Measurements from ENCODE around the gene KANSL1.

DNA sequence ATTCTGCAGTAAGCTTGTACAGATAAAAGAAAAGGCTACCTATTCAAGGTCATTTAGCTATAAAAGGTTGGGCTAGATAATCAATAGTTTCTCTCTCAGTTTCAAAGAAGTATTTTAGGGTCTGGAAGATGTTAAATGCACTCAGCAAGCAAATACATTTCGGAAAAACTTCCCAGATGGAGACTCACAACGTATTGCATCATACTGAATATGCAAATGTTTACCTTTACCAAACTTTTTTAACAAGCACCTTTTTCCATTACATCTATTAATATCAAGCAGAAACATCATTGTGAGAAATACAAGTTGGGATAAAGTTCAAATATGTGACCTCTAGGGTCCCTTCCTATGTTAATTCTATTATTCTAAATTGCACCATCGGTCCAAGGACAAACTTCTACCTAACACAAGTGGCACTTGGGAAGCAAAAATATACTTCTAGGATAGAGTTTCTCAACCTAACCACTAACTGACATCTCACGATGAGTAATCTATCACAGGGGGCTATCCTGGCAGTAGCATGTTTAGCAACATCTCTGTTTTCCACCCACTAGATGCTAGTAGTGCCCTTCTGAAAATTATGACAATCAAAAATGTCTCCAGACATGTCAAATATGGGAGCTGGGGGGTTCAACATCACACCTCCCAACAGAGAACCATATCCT lies 14.5 kb downstream of the KANSL1 start:
- TF ChIP-seq EZH2phosphoT487 (IDR thresholded peaks at IDR 0.05; ENCODE audit: insufficient read depth, low read depth): no peak
- TF ChIP-seq EZH2 (IDR thresholded peaks at IDR 0.05; ENCODE audit: insufficient read depth, poor library complexity, severe bottlenecking): no peak

Data from GM23248 (cell line).